Measurements from ENCODE around the gene MEP1A.
"Not testable (repeated sequence)": the region's sequence is repeated elsewhere in the genome, so short reads cannot be mapped to it uniquely, and the experiment has no call there.

The MEP1A gene

GRCh38 chr6:46790355-46790874 lies 2.8 kb upstream of the MEP1A start:
- H3K4me1 Mint-ChIP-seq (ENCODE audit: low read depth) = no peaks in the 10 kb centered on the region
- H3K36me3 Mint-ChIP-seq (ENCODE audit: low read depth) = no peaks in the 10 kb centered on the region

GRCh38 chr6:46792635-46793034 lies 554 bp upstream of the MEP1A start:
- no peaks in the 10 kb centered on the region for H3K36me3 Mint-ChIP-seq (ENCODE audit: low read depth)
- no peaks in the 10 kb centered on the region for H3K4me1 Mint-ChIP-seq (ENCODE audit: low read depth)
- peaks cover 12% of the 10 kb centered on the region for H3K27me3 Mint-ChIP-seq
- H3K9me3 Mint-ChIP-seq = no peaks in the 10 kb centered on the region
- no peak overlapping the region for H3K4me3 Mint-ChIP-seq
- no peak for DNase-seq
- no peak overlapping the region for H3K27ac Mint-ChIP-seq

More at GRCh38 chr6:46790355-46790874, 2.8 kb upstream of the MEP1A start:
- DNase-seq = no peak
- peaks cover 19% of the 10 kb centered on the region for H3K27me3 Mint-ChIP-seq
- H3K27ac Mint-ChIP-seq = no peak overlapping the region
- H3K4me3 Mint-ChIP-seq = no peak overlapping the region
- no peaks in the 10 kb centered on the region for H3K9me3 Mint-ChIP-seq

- H3K9me3 Mint-ChIP-seq = no peaks in the 10 kb centered on the region
- no peaks in the 10 kb centered on the region for H3K4me1 Mint-ChIP-seq (ENCODE audit: low read depth)
- no peaks in the 10 kb centered on the region for H3K36me3 Mint-ChIP-seq (ENCODE audit: low read depth)
- H3K27ac Mint-ChIP-seq = no peak overlapping the region
- no peak overlapping the region for H3K4me3 Mint-ChIP-seq
- H3K27me3 Mint-ChIP-seq = peaks cover 12% of the 10 kb centered on the region
- no peak for DNase-seq
These were observed 879 bp downstream of the MEP1A start for GRCh38 chr6:46794068-46794467.

- no peaks in the 10 kb centered on the region for H3K36me3 Mint-ChIP-seq (ENCODE audit: low read depth)
- no peaks in the 10 kb centered on the region for H3K4me1 Mint-ChIP-seq (ENCODE audit: low read depth)
- H3K4me3 Mint-ChIP-seq = no peak overlapping the region
- no peak for DNase-seq
- H3K27ac Mint-ChIP-seq = no peak overlapping the region
- H3K27me3 Mint-ChIP-seq = peaks cover 12% of the 10 kb centered on the region
- H3K9me3 Mint-ChIP-seq = no peaks in the 10 kb centered on the region
These were observed 2.6 kb downstream of the MEP1A start for GRCh38 chr6:46795816-46796215.

GRCh38 chr6:46796848-46797580 lies 3.8 kb downstream of the MEP1A start:
- H3K27ac Mint-ChIP-seq = no peak overlapping the region

GRCh38 chr6:46799657-46800056 lies 6.5 kb downstream of the MEP1A start:
- H3K36me3 Mint-ChIP-seq (ENCODE audit: low read depth) = no peaks in the 10 kb centered on the region
- no peak overlapping the region for H3K4me3 Mint-ChIP-seq
- H3K4me1 Mint-ChIP-seq (ENCODE audit: low read depth) = no peaks in the 10 kb centered on the region
- no peaks in the 10 kb centered on the region for H3K9me3 Mint-ChIP-seq
- DNase-seq = no peak
- H3K27ac Mint-ChIP-seq = no peak overlapping the region
- peaks cover 8% of the 10 kb centered on the region for H3K27me3 Mint-ChIP-seq

More at GRCh38 chr6:46796848-46797580, 3.8 kb downstream of the MEP1A start:
- H3K9me3 Mint-ChIP-seq = no peaks in the 10 kb centered on the region
- no peak for DNase-seq
- no peaks in the 10 kb centered on the region for H3K4me1 Mint-ChIP-seq (ENCODE audit: low read depth)
- no peak overlapping the region for H3K4me3 Mint-ChIP-seq
- H3K36me3 Mint-ChIP-seq (ENCODE audit: low read depth) = no peaks in the 10 kb centered on the region
- H3K27me3 Mint-ChIP-seq = peaks cover 12% of the 10 kb centered on the region

GRCh38 chr6:46808806-46809205 lies 15.6 kb downstream of the MEP1A start:
- no peaks in the 10 kb centered on the region for H3K4me1 Mint-ChIP-seq (ENCODE audit: low read depth)
- no peaks in the 10 kb centered on the region for H3K36me3 Mint-ChIP-seq (ENCODE audit: low read depth)

GRCh38 chr6:46815130-46815529 lies 21.9 kb downstream of the MEP1A start:
- Mint-ChIP-seq H3K27ac (no peak overlapping the region), H3K4me1 (ENCODE audit: low read depth) (no peaks in the 10 kb centered on the region), H3K4me3 (no peak overlapping the region), H3K36me3 (ENCODE audit: low read depth) (no peaks in the 10 kb centered on the region), H3K27me3 (peaks cover 49% of the 10 kb centered on the region), H3K9me3 (no peaks in the 10 kb centered on the region)
- no peak for DNase-seq

More at GRCh38 chr6:46808806-46809205, 15.6 kb downstream of the MEP1A start:
- Mint-ChIP-seq H3K4me3 (no peak overlapping the region), H3K27ac (no peak overlapping the region), H3K27me3 (peaks cover 63% of the 10 kb centered on the region), H3K9me3 (no peaks in the 10 kb centered on the region)
- no peak for DNase-seq

GRCh38 chr6:46816626-46817025 lies 23.4 kb downstream of the MEP1A start:
- Mint-ChIP-seq H3K4me3 (no peak overlapping the region), H3K27me3 (peaks cover 39% of the 10 kb centered on the region), H3K36me3 (ENCODE audit: low read depth) (no peaks in the 10 kb centered on the region), H3K4me1 (ENCODE audit: low read depth) (no peaks in the 10 kb centered on the region), H3K9me3 (no peaks in the 10 kb centered on the region), H3K27ac (no peak overlapping the region)
- no peak for DNase-seq

- Mint-ChIP-seq H3K9me3 (no peaks in the 10 kb centered on the region), H3K36me3 (ENCODE audit: low read depth) (no peaks in the 10 kb centered on the region), H3K4me3 (no peak overlapping the region), H3K4me1 (ENCODE audit: low read depth) (no peaks in the 10 kb centered on the region), H3K27me3 (peaks cover 15% of the 10 kb centered on the region), H3K27ac (no peak overlapping the region)
- no peak for DNase-seq
These were observed 26.4 kb downstream of the MEP1A start for GRCh38 chr6:46819561-46819960.

- Mint-ChIP-seq H3K36me3 (ENCODE audit: low read depth) (no peaks in the 10 kb centered on the region), H3K27me3 (peaks cover 10% of the 10 kb centered on the region), H3K9me3 (no peaks in the 10 kb centered on the region), H3K4me3 (no peak overlapping the region), H3K27ac (no peak overlapping the region), H3K4me1 (ENCODE audit: low read depth) (no peaks in the 10 kb centered on the region)
- no peak for DNase-seq
These were observed 28.3 kb downstream of the MEP1A start for GRCh38 chr6:46821458-46821881.

GRCh38 chr6:46828939-46829338 lies 35.8 kb downstream of the MEP1A start:
- no peaks in the 10 kb centered on the region for H3K4me1 Mint-ChIP-seq (ENCODE audit: low read depth)
- H3K9me3 Mint-ChIP-seq = no peaks in the 10 kb centered on the region
- H3K4me3 Mint-ChIP-seq = no peak overlapping the region
- peaks cover 27% of the 10 kb centered on the region for H3K27me3 Mint-ChIP-seq
- no peak overlapping the region for H3K27ac Mint-ChIP-seq
- DNase-seq = no peak
- H3K36me3 Mint-ChIP-seq (ENCODE audit: low read depth) = no peaks in the 10 kb centered on the region

- H3K27ac Mint-ChIP-seq = no peak overlapping the region
- no peak for DNase-seq
- no peaks in the 10 kb centered on the region for H3K36me3 Mint-ChIP-seq (ENCODE audit: low read depth)
- peaks cover 23% of the 10 kb centered on the region for H3K27me3 Mint-ChIP-seq
- H3K9me3 Mint-ChIP-seq = no peaks in the 10 kb centered on the region
- no peaks in the 10 kb centered on the region for H3K4me1 Mint-ChIP-seq (ENCODE audit: low read depth)
- no peak overlapping the region for H3K4me3 Mint-ChIP-seq
These were observed 39.6 kb downstream of the MEP1A start for GRCh38 chr6:46832816-46833215.

- not testable (repeated sequence) for H3K27ac Mint-ChIP-seq; H3K36me3 Mint-ChIP-seq (ENCODE audit: low read depth); H3K9me3 Mint-ChIP-seq; DNase-seq; H3K4me3 Mint-ChIP-seq; H3K4me1 Mint-ChIP-seq (ENCODE audit: low read depth)
- peaks cover 26% of the 10 kb centered on the region for H3K27me3 Mint-ChIP-seq
These were observed 41.2 kb downstream of the MEP1A start for GRCh38 chr6:46834257-46834916.

- H3K4me3 Mint-ChIP-seq; H3K9me3 Mint-ChIP-seq; H3K4me1 Mint-ChIP-seq (ENCODE audit: low read depth); H3K36me3 Mint-ChIP-seq (ENCODE audit: low read depth); H3K27ac Mint-ChIP-seq; DNase-seq: not testable (repeated sequence)
- peaks cover 22% of the 10 kb centered on the region for H3K27me3 Mint-ChIP-seq
These were observed 41.8 kb downstream of the MEP1A start for GRCh38 chr6:46834991-46835390.
